Stimulated activated CD8-positive, alpha-beta memory T cell treated with anti-CD3 and anti-CD28 coated beads, Interleukin-7, amount 100 ng/mL, for 4 hours (primary cell): ENCODE measurements around the gene CRACDL.

Experiments used
- DNase-seq, 2 donors: peaks; one replicate each; pipeline ENCODE4 v3.0.0-alpha.2; 2020; ENCODE audit warnings: low read depth in 2 of 2

Gene CRACDL

DNA sequence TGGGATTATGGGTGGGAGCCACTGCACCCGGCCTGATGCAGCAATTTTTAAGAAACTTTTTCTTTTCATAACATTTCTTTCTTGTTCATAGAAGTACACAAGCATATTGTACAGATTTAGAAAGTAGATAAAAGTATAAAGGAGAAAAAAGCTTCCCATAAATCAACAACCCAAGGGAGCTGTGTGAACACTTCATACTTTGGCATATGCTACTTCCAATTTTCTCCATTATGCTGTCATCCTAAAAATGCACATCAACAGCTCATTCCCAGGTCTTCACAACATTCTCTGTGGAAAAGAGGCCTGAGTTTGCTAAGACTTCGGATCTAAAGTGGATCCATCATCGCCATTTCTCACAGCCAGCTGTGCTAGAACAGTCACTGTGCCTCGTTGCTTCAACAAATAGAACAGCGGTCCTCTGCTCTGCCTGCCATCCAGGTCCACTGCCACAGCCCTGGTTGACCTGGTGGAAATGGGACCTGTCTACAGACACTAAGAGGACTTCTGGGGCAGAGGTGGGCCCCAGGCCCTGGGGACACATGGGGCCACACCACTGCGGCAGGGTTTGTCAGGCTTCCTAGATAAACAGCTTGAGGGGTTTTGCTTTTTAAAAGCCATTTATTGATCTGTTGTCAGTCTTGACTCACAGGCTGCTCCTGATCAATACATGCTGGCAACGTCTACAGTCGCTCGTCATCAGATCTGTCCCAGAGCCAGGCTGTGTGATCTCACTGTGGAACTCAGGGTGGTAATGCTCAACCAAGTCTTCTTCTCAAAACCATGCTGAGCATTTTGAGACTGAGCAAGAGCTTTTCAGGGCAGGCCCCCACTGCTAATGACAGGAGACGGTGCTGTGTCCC is 132.4 kb downstream of the CRACDL start:
- DNase-seq = no peak

DNA sequence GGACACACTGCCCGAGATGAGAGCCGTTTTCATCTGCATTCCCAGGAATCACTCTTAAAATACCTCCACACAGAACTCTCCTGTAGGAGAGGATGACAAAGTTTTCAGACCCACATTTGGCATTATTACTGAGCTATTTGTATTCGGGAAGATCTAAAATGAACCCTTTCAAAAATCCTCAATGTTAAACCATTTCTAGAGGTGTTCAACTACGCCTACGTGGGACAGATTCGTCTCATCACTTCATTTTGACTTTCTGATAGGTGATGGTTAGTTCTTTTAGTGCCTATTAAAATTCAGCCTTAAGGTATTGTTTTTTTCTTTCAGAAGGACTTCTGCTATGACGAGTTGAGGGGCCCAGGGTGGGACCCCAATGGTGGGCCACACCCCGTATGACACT is 133.7 kb downstream of the CRACDL start:
- no peak for DNase-seq

DNA sequence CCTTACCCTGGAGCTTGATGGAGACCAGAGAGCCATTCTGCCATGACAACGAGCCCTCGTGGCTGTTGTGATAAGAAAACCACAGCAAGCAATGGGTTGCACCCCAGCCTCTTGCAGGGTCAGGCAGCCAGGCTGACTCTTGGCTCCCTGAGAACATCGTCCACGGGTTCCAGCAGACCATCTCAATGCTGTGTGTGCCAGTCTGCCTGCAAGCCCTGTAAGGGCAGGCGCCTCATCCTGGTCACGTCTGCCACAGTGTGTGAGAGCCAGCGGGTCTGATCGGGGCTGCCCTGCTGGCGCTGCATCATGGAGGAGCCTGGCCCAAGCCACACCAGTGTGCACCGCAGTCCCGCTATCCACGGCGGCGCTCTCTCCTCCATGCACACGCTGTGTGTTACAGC is 134.1 kb downstream of the CRACDL start:
- no peak for DNase-seq

DNA sequence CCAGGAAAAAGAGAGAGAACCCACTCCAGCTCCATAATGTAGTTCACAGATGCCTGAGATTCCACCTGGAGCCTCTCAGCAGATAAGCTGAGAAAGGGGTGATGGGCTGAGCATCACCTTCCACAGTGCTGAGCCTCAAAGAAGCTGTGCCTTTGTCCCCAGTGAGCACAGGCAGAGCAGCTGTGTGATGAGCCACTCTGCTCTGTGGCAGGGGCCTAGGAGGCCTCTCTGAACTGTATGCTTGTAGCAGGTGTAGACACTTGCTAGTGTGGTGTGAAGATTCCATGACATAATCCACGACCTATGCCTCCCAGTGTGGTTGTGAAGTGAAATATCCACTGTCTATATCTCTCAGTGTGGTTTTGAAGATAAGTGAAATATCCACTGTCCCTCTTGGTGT is 134.7 kb downstream of the CRACDL start:
- DNase-seq = no peak

DNA sequence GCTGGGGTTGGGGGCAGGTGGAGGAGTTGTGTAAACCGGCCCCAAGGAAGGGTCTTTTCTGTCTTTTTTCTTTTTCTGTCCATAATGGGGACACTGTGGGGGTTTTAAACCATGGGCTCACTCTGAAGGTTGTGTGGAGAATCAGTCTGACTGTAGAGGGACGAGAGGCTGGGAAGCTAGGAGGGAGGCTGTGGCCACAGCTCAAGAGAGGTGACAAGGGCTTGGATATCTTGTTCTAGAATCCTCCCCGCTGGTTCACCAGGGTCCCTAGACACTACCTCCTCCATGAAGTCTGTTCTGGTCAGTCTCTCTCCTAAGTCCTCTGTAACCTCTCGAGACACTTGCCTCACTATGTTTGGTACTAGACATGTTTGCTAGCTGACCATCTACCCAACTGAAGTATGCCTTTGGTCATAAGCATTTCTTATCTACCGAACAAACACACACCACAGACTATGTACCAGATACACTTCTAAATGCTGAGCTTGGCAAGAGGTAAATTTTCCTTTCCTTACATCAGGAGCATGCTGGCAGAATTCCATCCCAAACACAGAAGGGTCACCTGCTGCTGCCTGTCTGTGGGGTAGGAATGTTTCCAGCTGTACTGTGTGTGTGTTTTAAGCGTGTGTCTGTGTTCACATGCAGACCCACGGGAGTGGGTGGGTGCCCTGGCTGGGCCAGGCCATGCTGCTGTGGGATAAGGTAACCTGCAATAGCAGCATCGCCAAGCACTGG is 135.5 kb downstream of the CRACDL start:
- no peak for DNase-seq

DNA sequence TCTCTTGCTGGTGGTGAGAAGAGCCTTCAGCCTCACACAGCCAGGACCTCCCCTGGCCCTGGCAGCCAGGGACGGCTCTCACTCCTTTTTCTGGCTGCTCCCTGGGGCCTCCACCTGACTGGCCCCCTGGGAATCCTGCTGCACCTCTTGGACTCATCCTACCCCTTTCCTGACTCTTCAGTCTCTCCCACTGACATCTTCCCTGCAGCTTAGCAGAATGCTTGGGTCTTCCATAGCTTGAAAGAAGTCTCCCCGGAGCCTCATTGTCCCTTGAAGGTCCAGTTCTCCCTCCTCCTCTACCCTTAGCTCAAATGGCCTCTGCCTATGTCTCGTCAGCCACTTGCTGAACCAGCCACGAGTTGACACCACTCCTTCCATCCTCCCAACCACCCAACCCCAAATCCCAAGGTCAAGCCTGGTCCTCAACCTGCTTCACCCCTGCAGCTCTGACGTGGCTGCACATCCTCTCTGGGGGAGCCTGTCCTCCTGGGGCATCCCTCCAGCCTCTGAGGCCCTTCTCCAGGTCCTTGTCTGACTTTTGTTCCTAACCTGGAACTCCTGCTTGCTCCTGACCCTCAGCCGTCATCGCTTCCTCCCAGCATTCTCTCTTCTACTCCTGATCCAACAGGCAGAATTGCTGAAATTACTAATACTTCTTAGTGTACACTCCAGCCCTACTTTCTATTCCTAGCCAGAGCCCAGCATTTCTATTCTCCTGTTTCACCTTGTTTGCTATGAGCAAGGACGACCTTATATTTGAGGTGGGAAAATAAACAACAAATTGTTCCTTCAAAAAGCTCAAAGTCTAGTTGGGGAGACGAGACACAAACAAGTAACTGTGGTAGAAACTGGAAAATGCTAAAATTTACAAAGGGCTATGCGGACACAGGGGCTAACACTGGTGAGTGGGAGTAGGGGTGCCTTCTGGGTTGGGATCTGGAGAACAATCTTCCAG is 136.4 kb downstream of the CRACDL start:
- no peak for DNase-seq

DNA sequence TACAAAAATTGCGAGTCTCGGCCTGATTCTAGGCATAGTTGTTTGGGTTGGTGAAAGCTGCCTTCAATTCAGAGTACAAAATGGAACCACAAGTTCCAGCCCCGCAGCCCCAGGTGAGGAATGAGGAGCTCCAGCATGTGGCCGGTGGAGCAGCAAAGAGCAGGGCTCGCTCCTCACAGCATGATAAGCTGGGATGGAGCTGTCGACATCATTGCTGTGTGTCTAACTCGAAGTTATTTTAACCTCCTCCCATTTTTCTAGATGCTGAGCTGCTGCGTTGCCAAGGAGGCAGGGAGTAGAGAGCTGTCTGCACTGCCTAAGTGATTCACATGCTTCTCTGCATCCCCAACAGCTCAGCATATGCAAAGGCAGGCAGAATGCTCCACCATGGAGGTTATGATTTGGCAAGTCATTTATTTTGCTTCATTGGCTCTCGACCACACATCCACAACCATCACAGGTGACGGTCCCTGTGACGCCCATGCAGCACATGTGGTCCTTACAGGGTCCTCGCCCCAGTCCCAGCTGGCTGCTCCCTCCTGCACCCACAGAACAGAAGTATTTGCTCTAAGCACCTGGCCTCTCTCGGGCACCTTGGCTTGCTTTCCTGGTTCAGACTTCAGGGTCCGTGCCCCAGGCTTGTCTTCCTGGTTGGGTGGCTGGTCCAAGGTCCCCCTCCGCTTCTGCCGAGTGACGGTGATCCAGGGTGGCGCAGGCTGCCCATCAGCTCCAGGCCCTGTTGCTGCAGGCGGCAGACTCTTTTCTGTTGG is 139.1 kb downstream of the CRACDL start:
- DNase-seq = no peak

DNA sequence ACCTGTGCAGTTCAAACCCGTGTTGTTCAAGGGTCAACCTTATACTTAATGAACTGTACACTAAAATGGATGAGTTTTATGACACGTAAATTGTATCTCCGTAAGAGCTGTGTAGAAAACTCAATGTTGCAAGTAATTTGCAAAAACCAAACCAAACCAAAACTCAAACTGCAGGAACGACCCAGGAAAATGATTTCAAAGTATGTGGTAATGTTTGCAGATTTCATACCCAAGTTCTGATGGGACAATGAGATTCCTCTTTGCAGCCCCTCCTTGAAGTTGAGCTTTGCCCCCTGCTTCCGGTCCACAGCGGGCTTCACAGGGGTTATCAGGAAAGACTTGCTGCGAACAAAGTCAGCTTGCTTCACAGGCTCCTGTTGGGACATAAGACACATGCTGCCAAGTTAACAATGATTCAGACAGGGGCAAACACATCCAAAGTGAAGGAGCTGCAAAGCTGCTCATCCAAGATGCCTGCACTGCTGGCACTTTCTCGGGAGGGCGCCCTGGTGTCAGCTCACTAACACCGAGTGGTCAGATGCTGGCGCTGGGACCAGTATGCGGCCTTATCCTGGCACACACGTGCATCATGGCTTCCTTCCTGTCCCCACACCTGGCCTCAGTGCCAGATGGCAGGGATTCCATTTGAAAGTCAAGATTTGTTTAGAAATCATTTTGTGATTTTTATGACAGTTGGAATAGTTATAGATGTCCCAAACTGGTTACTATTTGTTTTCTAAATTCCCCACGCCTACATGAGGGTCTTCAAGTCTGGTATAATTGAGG is 139.9 kb downstream of the CRACDL start:
- no peak for DNase-seq

DNA sequence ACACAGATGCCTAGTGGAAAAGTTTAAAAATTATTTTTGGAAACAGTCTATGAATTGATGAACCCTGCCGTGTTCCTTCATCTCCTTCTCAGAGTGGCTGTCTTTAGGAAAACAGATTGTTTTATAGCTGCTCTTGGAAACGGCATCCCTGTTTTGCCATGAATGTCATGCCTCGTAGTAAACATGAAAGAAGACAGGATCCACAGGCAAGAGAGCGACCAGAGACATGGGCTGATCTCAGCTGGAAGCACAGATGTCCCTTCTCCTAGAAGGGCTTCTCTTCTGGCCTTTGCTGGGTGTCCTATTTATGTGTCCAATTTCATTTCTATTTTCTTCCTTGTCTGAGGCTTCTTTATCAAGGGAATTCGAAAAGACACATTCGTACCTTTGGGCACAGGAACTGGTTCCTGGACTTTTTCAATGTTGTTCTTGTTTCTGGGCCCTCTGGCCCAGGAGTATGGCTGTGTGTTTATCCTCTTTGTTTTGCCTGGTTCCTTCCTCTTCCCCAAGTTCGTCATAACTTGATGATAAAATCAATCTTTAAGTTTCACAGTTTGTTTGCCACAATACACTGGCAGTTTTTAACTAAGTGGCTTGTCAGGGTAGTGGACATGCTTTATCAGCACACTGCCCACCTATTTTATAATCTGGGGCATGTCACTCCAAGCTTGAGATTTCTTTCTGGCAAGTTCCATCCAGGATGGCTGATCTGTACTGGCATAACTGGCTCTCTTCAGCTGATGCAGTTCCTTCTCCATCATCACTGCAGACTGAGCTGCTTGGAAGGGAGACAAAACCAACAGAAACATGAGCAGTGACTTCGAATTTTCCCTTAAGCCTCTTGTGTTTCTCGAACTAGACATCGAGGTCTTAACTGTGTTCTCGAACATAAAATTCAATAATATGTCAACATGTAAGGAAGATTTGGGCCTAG is 141.9 kb downstream of the CRACDL start:
- DNase-seq = no peak

DNA sequence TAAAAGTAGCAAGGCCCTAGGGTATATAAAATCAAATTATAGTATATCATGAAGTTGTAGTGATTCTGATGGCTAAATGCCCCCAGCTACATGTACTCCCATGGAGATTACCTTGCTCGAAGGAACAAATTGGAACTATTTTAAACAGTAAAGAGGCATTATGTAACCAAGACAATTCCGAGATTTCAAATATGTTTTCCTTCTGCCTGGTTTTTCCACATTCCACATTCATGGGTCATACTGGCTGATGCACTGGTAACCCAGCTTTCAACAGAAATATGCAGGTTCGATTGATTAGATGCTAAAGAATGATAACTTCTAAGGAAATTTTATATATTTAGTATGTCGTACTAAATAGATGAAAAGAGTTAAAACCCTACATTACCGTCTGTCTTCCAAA is 142.8 kb downstream of the CRACDL start:
- no peak for DNase-seq

DNA sequence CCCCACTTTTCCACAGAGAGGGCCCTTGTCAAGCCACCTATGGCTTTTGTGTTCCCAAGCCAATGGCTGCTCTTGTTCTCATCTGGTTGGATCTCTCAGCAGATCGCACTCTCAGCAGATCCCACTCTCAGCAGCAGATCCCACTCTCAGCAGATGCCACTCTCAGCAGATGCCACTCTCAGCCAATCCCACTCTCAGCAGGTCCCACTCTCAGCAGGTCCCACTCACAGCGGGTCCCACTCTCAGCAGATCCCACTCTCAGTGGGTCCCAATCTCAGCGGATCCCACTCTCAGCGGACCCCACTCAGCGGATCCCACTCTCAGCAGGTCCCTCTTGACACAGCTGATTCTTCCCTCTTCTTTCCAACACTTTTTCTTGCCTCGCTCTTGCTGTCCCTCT is 145.8 kb downstream of the CRACDL start:
- no peak for DNase-seq

DNA sequence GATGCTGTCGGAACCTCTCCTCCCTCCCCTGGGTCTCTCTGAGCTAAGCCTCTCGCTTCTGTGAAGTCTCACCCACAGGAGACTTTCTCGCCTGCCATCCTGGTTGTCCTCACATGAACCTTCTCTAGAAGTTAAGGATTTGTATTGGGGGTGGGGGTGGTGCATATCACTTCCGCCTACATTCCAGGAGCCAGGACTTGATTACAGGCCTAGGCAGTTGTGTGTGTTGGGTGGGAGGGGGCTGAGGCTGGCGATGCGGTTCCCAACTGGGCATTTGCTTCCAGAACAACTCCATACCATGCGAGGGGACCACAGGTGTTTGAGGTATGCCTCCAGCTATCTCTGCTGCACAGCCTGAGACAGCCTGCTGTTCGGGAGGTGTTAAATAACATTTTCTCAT is 148.3 kb downstream of the CRACDL start:
- no peak for DNase-seq

DNA sequence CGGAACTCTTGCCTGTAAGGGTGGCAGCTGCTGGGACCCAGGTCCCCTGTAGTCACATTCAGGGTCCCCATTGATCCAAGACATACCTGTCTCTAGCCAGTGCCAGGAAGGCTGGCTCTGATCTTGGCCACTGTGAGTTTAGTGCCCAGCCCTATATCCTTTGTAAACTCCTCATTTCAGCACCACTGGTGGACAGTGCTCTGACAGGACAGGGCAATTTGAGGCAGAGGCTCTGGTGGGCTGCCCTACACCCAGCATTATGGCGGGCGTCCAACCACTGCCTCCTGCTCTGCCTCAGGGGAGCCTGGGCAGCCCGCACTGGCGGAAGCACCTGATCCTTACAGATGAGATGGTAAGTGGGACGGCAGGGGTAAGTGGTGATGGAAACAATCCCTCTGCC is 149.8 kb downstream of the CRACDL start:
- no peak for DNase-seq

DNA sequence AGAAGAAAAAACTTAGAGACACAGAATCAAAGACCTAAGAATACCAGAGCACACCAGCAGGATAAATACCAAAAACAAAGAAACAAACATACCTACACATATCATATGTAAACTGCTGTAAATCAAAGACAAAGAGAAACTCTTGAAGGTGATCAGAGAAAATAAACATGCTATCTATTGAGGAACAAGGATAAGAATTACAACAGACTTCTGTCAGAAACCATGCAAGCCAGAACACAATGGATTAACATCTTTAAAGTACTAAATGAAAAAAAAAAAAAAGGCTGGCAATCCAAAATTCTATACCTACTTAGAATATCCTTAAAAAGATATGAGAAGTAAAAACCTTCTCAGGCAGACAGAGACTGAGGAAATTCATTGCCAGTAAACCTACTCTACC is 153.5 kb downstream of the CRACDL start:
- no peak for DNase-seq

DNA sequence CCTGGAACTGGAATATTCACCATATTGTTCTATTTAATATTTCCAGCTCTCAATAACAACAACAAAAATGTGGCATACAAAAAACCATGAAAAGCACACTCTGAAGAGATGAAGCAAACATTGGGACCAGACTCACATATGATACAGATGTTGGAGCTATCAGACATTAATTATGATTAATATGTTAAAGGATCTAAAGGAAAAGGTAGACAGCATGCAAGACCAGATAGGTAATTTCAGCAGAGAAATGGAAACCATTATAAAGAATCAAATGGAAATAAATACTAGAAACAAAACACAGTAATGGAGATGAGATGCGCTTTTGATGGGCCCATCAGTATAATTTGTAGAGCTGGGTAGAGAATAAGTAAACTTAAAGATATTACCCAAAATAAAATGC is 154.2 kb downstream of the CRACDL start:
- no peak for DNase-seq

DNA sequence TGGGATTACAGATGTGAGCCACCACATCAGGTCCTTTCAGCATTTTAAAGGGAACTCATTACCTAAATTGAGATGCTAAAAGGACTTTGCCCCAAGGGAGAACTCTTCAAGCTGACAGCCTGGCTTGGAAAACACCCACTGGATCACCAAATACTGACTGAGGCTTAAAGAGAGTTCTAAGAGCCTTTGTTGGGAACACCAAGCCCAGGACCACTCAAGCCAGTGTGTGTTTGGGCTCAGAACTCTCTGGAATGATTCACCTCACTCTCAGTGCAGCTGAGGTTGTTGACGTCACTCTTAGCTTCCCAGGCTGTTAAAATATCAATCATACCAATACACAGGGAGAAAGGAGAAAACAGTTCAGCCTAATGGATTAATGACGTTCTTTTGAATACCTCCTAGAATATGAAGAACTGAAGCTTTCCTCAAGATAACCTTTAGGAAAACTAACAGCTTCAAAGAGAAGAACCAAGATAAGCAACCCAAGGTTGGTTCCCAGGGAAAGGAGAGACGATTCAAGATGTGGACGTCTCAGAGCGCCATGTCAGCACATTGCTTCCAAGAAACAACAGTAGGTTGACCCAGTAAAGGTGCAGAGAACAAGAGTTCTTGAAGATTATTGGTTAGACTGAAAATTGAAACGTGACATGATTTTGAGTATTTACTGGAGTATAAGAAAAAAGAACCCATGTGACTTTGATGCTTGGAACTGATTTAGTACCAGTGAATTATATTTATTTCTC is 157.1 kb downstream of the CRACDL start:
- DNase-seq = no peak

DNA sequence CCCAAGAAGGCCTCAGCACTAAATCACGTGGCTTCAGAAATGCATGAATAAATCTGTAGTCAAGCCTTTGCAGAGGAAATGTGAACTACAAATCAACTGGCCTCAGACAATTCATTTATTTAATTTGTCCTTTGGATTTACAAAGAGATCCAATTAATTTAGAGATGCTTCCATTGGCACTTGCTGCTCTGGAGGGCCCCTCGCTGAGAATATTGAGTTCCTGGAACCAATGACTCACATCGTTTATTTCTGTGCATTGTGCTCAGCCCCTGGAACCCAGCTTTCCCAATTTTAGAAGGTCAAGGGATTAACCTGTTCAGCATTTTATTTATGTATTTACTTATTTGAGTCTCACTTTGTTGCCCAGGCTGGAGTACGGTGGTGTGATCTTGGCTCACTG is 157.9 kb downstream of the CRACDL start:
- no peak for DNase-seq

DNA sequence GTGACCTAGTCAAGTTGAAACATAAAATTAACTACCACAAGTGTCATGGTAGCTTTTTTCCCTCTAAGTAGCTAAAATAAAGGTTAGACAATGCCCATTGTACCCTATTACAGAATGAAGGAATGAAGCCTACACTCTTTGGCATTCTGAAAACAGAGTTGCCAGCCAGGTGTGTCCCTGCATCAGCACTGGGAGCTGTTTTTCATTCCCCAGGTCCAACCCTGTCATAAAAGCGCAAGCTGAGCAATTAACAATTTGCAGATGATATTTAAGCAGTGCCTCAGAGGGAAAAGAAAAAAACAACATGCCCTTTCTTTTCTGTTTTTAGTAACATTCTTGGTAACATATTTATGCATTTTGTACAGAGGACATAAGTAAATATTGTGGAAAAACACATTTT is 158.3 kb downstream of the CRACDL start:
- no peak for DNase-seq

DNA sequence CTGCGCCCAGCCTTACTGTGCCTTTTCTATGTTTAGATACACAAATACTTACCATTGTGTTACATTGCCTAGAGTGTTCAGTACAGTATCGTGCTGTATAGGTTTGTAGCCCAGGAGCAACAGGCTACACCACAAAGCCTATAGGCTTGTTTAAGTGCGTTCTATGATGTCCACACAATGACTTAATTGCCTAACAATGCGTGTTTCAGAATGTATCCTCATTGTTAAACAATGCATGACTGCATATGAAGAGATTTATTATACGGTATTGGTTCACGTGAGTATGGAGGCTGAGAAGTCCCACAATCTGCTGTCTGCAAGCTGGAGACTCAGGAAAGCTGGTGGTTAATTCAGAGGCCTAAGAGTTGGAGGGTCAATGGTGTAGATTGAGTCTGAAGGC is 158.9 kb downstream of the CRACDL start:
- DNase-seq = no peak
